Colonic mucosa (tissue), 4 donors: Measurements from ENCODE around the gene NRGN. TPM values are rescaled to one million over a fixed set of nuclear protein-coding genes. Genes with fewer than 3 reads are reported as not detected.

Source experiments
- DNase-seq: peaks from one replicate; pipeline ENCODE4 v3.0.0-alpha.2; 2020
- H3K27ac ChIP-seq: fragments of 200-600 bp; one replicate; pipeline ENCODE4 v1.8.0; 2021
- H3K27me3 ChIP-seq: fragments of 200-600 bp; one replicate; pipeline ENCODE4 v1.8.0; 2021
- H3K36me3 ChIP-seq: fragments of 200-600 bp; one replicate; pipeline ENCODE4 v1.8.0; 2021
- H3K4me1 ChIP-seq: fragments of 200-600 bp; one replicate; pipeline ENCODE4 v1.8.0; 2021; ENCODE audit warnings: mild to moderate bottlenecking
- H3K4me3 ChIP-seq: fragments of 200-600 bp; one replicate; pipeline ENCODE4 v1.8.0; 2021
- H3K9ac ChIP-seq, 2 donors: one replicate each; pipeline ENCODE4 v1.7.0; 2013; ENCODE audit warnings: control low read depth in 2 of 2, low read depth in 2 of 2, low read length in 2 of 2
- H3K9me3 ChIP-seq: fragments of 200-600 bp; one replicate; pipeline ENCODE4 v1.8.0; 2021
- intact Hi-C: fragments of 100-400 bp; cut with DNase I; formaldehyde crosslinking; loops from one replicate; pipeline ENCODE4 v1.14.1; 2022
- total RNA-seq, 2 donors: library from RNA; stranded (reverse); fragmentation: NEBNext Ultra II Directional in 1 of 2; extraction: Animal tissue kit (Norgen Biotek cat#: 25700) in 1 of 2; gene quantifications; one replicate each; pipeline ENCODE4 v1.2.1, GENCODE V29; 2021
- TF ChIP-seq, protein P1 (sequence below): fragments of 200-600 bp; IDR thresholded peaks from one replicate; pipeline ENCODE4 v1.8.0; 2022; ENCODE audit warnings: antibody characterized with exemption, mild to moderate bottlenecking
- donor health status: healthy.
- donor health status: DM: no; HTN: no; CAD: no.
- donor health status: DM: no; HTN: no; CAD: no.

NRGN gene
- total RNA-seq, 2 donors from 2014 or later = 3.1 to 11.1 TPM

GRCh38 chr11:124760806-124761205 is 21.1 kb downstream of the NRGN start:
- Histone ChIP-seq H3K36me3 (no peaks in the 10 kb centered on the region), H3K9ac (peak overlapping the region; percentile 0 to 48), H3K4me3 (peak overlapping the region; percentile 59), H3K4me1 (peaks cover 7% of the 10 kb centered on the region), H3K27ac (peak overlapping the region; percentile 77), H3K27me3 (peaks cover 19% of the 10 kb centered on the region), H3K9me3 (no peaks in the 10 kb centered on the region)
- TF ChIP-seq, protein P1, sequence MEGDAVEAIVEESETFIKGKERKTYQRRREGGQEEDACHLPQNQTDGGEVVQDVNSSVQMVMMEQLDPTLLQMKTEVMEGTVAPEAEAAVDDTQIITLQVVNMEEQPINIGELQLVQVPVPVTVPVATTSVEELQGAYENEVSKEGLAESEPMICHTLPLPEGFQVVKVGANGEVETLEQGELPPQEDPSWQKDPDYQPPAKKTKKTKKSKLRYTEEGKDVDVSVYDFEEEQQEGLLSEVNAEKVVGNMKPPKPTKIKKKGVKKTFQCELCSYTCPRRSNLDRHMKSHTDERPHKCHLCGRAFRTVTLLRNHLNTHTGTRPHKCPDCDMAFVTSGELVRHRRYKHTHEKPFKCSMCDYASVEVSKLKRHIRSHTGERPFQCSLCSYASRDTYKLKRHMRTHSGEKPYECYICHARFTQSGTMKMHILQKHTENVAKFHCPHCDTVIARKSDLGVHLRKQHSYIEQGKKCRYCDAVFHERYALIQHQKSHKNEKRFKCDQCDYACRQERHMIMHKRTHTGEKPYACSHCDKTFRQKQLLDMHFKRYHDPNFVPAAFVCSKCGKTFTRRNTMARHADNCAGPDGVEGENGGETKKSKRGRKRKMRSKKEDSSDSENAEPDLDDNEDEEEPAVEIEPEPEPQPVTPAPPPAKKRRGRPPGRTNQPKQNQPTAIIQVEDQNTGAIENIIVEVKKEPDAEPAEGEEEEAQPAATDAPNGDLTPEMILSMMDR = no peak
- intact Hi-C loops = loop anchor here (10.0 kb wide), 1 partner anchor 74 kb away; no protein-coding TSS in a partner anchor
- DNase-seq = no peak

GRCh38 chr11:124761301-124762104 is 21.8 kb downstream of the NRGN start:
- DNase-seq = no peak
- TF ChIP-seq, protein P1 = no peak
- Histone ChIP-seq H3K9me3 (no peaks in the 10 kb centered on the region), H3K9ac (peak overlapping the region; percentile 48 to 66), H3K27ac (peak overlapping the region; percentile 77), H3K4me1 (peaks cover 7% of the 10 kb centered on the region), H3K36me3 (no peaks in the 10 kb centered on the region), H3K27me3 (peaks cover 19% of the 10 kb centered on the region), H3K4me3 (peak overlapping the region; percentile 59)
- intact Hi-C loops = loop anchor here (2.0 to 10.0 kb wide), 2 partner anchors 73 to 93 kb away; no protein-coding TSS in a partner anchor

DNA sequence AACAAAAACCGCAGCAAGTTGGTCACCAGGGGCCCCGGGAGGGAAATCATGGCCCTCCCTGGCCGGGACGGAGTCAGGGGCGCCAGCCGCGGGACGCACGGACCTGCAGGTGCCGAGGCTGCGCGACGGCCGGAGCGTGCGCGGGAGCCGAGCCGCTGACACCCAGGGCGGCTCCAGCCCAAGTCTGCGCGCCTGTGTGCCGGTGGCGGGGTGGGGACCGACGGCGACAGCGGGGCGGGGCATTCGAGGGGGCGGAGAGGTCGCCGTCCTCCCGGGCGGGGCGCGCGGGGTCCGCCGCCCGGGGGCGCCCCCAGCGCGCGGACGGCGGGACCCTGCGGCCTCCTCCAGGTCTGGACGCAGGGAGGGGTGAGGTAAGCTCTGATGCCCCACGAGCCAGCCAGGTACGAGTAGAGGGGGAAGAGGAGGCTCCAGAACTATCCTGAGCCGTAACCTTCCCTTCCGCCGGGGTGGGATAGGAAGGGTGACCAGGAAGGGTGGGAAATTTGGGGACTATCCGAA is 22.4 kb downstream of the NRGN start, which contains the start of gene ESAM:
Gene ESAM, minus strand, starts transcription at position 186 of the 519 bp plus-strand sequence. Its CDS starts 136 bp downstream, at position 50.
- Histone ChIP-seq H3K9ac (peak within 1 kb of the TSS; percentile 64 to 90), H3K27me3 (peaks cover 19% of the 10 kb centered on the region), H3K36me3 (no peaks in the 10 kb centered on the region), H3K27ac (peak within 1 kb of the TSS; percentile 77), H3K4me3 (peak within 1 kb of the TSS; percentile 59), H3K9me3 (no peaks in the 10 kb centered on the region), H3K4me1 (peaks cover 7% of the 10 kb centered on the region)
- peak; percentile 84 for DNase-seq
- TF ChIP-seq, protein P1 = no peak
- intact Hi-C loops = loop anchor here (2.0 to 10.0 kb wide), 2 partner anchors 73 to 93 kb away; no protein-coding TSS in a partner anchor

- Histone ChIP-seq H3K4me3 (peak overlapping the region; percentile 59), H3K27me3 (peaks cover 19% of the 10 kb centered on the region), H3K9ac (peak overlapping the region; percentile 64 to 90), H3K9me3 (no peaks in the 10 kb centered on the region), H3K36me3 (no peaks in the 10 kb centered on the region), H3K27ac (peak overlapping the region; percentile 77), H3K4me1 (peaks cover 7% of the 10 kb centered on the region)
- DNase-seq = peak; percentile 56
- TF ChIP-seq, protein P1 = no peak
- intact Hi-C loops = loop anchor here (2.0 to 10.0 kb wide), 2 partner anchors 72 to 94 kb away; no protein-coding TSS in a partner anchor
Observed at GRCh38 chr11:124762624-124763155, 22.9 kb downstream of the NRGN start.
